AG10803 (cell line): ENCODE results near the gene CMTM7.
A peak's percentile ranks its signal among the peaks of the same experiment; 100 is the strongest.

Experiments
- DNase-seq: peaks from one replicate; pipeline ENCODE4 v3.0.0; 2010; ENCODE audit warnings: low read depth
- H3K4me3 ChIP-seq: 2 replicates; pipeline ENCODE4 v1.5.1; 2011; ENCODE audit warnings: mild to moderate bottlenecking, low read length, control low read depth
- CTCF ChIP-seq: conservative IDR thresholded peaks from 2 replicates; pipeline ENCODE4 v1.5.1; 2011; ENCODE audit warnings: mild to moderate bottlenecking, low read length, control low read depth, inconsistent platforms

Gene CMTM7

GRCh38 chr3:32373276-32373675 lies 18.4 kb upstream of the CMTM7 start:
- DNase-seq: no peak
- no peak for TF ChIP-seq CTCF
- H3K4me3 ChIP-seq: no peak overlapping the region

- TF ChIP-seq CTCF: no peak
- H3K4me3 ChIP-seq: no peak overlapping the region
- DNase-seq: no peak
Observed at GRCh38 chr3:32373844-32374243, 17.8 kb upstream of the CMTM7 start.

GRCh38 chr3:32374788-32375595 lies 16.7 kb upstream of the CMTM7 start:
- peak; percentile 81 for TF ChIP-seq CTCF
- no peak overlapping the region for H3K4me3 ChIP-seq
- peak; percentile 76 for DNase-seq

- H3K4me3 ChIP-seq: no peak overlapping the region
- DNase-seq: no peak
- no peak for TF ChIP-seq CTCF
Observed at GRCh38 chr3:32375596-32375930, 16.1 kb upstream of the CMTM7 start.

GRCh38 chr3:32376115-32376514 lies 15.5 kb upstream of the CMTM7 start:
- DNase-seq: peak; percentile 32
- TF ChIP-seq CTCF: no peak
- no peak overlapping the region for H3K4me3 ChIP-seq

GRCh38 chr3:32379831-32380500 lies 11.7 kb upstream of the CMTM7 start:
- no peak for TF ChIP-seq CTCF
- DNase-seq: no peak

GRCh38 chr3:32381922-32382321 lies 9.7 kb upstream of the CMTM7 start:
- no peak for TF ChIP-seq CTCF
- no peak for DNase-seq
- no peak overlapping the region for H3K4me3 ChIP-seq

More at GRCh38 chr3:32379831-32380500, 11.7 kb upstream of the CMTM7 start:
- H3K4me3 ChIP-seq: no peak overlapping the region
